ENCODE measurements around the gene PTH.

Gene PTH

DNA sequence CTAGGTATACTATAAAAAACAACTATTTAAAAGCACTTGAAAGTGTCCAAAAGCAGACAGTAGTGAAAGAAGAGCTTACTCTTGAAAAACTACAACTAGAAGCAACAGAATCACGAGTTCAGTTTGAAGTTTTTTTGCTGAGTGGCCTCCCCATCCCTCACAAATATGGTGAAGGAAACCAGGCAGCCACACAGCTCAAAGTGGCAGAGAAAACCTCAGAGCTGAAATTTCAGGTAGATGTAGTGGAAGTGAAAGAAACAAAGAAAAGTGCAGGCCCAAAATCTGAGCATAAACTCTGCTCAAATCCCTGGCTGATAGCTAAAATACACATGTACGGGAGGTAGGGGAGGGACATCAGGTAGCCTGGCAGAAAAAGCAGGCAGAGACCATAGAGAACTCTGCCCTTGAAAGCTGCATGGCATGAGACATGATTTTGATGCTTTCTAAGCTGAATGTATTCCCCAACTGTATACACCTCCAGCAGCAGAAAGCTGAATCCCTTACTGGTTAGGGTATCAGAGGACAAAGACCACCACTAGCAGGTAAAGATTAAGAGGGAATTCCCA is 44.9 kb downstream of the PTH start:
- H3K27ac ChIP-seq = no peak overlapping the region

DNA sequence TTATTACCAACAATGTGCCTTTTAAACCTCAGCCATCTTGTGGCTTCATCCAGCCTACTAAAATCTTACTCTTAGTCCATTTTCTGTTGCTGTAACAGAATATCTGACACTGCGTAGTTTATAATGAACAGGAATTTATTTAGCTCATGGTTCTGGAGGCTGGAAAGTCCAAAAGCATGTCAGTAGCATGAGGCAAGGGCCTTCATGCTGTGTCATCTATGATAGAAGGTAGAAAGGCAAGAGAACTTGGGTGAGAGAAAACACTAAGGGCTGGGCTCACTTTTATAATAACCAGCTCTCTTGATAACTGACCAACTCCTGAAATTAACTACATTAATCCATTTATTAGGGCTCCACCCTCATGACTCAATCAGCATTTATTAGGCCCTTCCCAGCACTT is 46.3 kb downstream of the PTH start:
- no peak overlapping the region for H3K27ac ChIP-seq

More for the DNA sequence above, 44.9 kb downstream of the PTH start:
- H3K4me3 ChIP-seq = no peak overlapping the region

DNA sequence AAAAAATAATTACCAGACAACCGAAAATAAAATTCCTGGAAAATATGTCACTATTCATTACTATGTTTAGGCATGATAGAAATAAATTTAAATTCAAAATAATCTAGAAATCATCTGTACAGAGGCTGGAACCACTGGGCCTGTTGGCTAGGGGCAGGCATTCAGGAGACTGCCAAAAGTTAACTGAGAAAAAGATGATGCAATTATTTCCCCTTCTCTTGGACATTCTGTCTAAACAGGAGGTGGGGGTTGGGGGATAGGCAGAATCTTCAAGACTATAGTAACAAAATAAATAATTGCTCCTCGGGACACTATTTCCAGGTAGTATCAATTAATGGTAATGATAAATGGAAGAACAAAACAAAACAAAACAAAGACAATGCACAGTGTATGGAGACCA is 46.9 kb downstream of the PTH start:
- Histone ChIP-seq H3K27ac (no peak overlapping the region), H3K4me3 (no peak overlapping the region)

More for the DNA sequence above, 46.3 kb downstream of the PTH start:
- H3K4me3 ChIP-seq = no peak overlapping the region

GRCh38 chr11:13446444-13446843 is 49.4 kb downstream of the PTH start:
- no peak overlapping the region for H3K4me3 ChIP-seq
- H3K27ac ChIP-seq = no peak overlapping the region

DNA sequence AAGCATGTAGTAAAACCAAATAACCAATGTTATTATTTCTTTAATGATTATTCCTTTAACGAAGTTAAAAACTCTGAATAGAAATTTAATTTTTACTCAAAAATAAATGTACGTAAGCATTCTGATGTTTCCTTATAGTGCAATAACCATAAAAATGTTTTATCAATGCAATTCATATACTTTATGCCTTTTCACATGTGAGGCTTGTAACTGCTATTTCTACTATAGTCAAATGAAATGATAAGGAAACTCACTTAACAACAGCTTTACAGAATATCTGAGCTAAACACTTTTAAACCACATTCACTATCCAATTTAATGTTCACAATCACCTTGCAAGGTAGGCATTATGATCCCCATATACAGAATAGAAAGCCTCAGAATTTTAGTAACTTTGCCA is 50.2 kb downstream of the PTH start:
- Histone ChIP-seq H3K4me3 (no peak overlapping the region), H3K27ac (no peak overlapping the region)
